AG09309 (cell line): ENCODE measurements around the gene ZNF385C.

Experiments
- DNase-seq: peaks from one replicate; pipeline ENCODE4 v3.0.0-alpha.2; 2010; ENCODE audit warnings: low read depth
- H3K4me3 ChIP-seq: 2 replicates; pipeline ENCODE4 v1.5.1; 2011; ENCODE audit warnings: mild to moderate bottlenecking, low read depth, low read length, moderate library complexity; ENCODE audit not compliant: control insufficient read depth
- TF ChIP-seq, protein P1 (sequence below): IDR thresholded peaks from 2 replicates; pipeline ENCODE4 v1.5.1; 2011; ENCODE audit warnings: mild to moderate bottlenecking, low read depth, low read length, inconsistent platforms; ENCODE audit not compliant: insufficient read depth, control insufficient read depth; ENCODE audit errors: missing control alignments

ZNF385C gene

GRCh38 chr17:42094375-42095069 is 3.8 kb downstream of the ZNF385C start:
- H3K4me3 ChIP-seq, result no peak overlapping the region
- TF ChIP-seq, protein P1, sequence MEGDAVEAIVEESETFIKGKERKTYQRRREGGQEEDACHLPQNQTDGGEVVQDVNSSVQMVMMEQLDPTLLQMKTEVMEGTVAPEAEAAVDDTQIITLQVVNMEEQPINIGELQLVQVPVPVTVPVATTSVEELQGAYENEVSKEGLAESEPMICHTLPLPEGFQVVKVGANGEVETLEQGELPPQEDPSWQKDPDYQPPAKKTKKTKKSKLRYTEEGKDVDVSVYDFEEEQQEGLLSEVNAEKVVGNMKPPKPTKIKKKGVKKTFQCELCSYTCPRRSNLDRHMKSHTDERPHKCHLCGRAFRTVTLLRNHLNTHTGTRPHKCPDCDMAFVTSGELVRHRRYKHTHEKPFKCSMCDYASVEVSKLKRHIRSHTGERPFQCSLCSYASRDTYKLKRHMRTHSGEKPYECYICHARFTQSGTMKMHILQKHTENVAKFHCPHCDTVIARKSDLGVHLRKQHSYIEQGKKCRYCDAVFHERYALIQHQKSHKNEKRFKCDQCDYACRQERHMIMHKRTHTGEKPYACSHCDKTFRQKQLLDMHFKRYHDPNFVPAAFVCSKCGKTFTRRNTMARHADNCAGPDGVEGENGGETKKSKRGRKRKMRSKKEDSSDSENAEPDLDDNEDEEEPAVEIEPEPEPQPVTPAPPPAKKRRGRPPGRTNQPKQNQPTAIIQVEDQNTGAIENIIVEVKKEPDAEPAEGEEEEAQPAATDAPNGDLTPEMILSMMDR, result no peak
- DNase-seq, result no peak

- TF ChIP-seq, protein P1, result no peak
- no peak for DNase-seq
- H3K4me3 ChIP-seq, result no peak overlapping the region
These were observed 5.3 kb downstream of the ZNF385C start for GRCh38 chr17:42092939-42093338.

DNA sequence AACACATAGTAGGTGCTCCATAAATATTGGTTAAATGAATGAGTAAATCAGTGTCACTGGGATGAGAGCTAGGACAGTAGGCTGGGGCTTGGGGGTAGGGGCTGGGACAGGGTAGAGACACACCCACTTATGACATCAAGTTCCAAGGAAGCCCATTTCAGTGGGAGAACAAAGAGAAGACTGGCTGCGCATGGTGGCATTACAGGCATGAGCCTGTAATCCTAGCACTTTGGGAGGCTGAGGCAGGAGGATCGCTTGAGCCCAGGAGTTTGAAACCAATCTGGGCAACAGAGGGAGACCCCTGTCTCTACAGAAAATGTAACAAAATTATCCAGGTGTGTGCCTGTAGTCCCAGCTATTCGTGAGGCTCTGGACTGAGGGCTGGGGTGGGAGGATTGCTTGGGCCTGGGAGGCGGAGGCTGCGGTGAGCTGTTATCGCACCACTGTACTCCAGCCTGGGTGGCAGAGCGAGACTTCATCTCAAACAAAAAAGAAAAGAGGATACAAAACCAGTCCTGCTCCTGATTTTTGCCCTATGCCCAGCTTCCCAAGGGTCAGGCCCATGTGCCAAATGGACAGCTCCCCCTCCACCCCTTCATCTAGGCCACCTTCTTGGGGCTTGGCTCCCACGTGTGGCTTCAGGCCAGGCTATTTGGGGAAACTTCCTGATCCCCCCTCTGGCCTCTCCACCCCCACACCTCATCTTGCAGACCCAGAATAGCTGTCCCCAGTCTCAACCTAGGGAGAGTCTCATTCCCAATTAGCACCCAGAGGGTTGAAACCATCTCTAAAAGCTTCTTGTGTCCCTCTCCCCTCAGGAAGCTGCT is 7.1 kb downstream of the ZNF385C start:
- DNase-seq, result no peak
- H3K4me3 ChIP-seq, result no peak overlapping the region
- TF ChIP-seq, protein P1, result no peak

DNA sequence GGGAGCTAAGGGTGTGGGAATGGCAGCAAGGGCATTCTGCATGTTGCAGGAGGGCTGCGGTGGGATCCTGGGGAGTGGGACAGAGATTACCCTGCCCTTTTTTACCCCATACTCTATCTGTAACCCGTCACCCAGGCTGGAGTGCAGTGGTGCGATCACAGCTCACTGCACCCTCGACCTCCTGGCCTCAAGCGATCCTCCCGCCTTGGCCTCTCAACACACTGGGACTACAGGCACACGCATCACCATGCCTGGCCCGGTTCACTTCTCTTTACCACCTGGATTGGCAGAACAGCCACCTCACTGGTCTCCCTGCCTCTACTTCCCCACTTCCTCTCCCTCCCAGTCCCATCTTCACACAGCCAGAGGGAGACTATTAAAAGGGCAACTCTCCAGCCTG is 9.5 kb downstream of the ZNF385C start:
- TF ChIP-seq, protein P1, result no peak
- no peak overlapping the region for H3K4me3 ChIP-seq
- DNase-seq, result no peak

- TF ChIP-seq, protein P1, result no peak
- DNase-seq, result no peak
These were observed 10.3 kb downstream of the ZNF385C start for GRCh38 chr17:42087736-42088705.

GRCh38 chr17:42087042-42087701 is 11.1 kb downstream of the ZNF385C start:
- no peak for DNase-seq
- TF ChIP-seq, protein P1, result no peak
- no peak overlapping the region for H3K4me3 ChIP-seq

More at GRCh38 chr17:42087736-42088705, 10.3 kb downstream of the ZNF385C start:
- no peak overlapping the region for H3K4me3 ChIP-seq
